GM18526 (cell line): ENCODE results near the gene CERS6.

Experiments
- POLR2A ChIP-seq: IDR thresholded peaks from 3 replicates; pipeline ENCODE4 v1.6.1; 2011; ENCODE audit not compliant: insufficient read length; ENCODE audit errors: extremely low read depth

The CERS6 gene

DNA sequence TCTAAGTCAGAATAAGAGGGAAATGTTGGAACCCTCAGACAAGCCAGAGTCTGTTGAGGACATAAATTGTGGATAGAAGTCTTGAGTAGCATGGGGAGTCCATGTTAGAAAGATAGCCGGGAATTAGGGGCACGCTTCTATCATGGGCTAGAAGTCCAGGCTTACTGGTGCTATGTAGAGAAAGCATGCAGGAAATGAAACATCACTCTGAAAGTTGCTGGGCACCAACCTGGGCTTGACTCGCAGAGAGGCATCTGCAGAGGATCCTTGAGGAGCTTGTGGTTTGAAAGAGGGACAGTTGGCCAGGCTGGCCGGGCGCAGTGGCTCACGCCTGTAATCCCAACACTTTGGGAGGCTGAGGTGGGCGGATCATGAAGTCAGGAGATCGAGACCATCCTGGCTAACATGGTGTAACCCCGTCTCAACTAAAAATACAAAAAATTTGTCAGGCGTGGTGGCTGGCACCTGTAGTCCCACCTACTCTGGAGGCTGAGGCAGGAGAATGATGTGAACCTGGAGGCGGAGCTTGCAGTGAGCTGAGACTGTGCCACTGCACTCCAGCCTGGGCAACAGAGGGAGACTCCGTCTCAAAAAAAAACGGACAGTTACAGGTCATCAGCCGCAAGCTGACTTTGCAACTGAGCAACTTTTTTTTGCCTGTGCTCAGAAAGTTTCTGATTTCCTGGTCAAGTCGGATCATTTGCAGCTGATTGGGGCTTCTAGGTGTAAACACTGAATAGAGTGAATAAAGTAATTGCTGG lies 24.9 kb downstream of the CERS6 start:
- TF ChIP-seq POLR2A: no peak

DNA sequence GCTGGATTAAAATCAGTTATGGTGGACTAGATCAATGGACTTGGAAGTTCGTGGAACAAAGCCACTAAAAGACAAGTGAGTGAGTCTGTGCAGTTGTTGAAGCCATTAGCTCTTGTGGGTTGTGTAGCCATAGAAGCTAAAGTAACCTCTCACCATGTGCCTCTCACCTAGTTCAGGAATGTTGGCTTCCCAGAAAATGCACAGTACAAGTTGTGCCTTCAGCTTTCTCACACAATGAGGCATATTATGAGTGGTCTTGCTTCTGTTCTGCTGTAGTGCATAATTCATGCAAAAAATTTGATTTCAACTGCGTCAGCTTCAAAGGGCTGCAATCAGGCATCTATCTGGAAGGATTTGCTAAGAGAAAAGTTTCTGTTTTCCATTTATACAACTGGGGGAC lies 26.2 kb downstream of the CERS6 start:
- TF ChIP-seq POLR2A: no peak

DNA sequence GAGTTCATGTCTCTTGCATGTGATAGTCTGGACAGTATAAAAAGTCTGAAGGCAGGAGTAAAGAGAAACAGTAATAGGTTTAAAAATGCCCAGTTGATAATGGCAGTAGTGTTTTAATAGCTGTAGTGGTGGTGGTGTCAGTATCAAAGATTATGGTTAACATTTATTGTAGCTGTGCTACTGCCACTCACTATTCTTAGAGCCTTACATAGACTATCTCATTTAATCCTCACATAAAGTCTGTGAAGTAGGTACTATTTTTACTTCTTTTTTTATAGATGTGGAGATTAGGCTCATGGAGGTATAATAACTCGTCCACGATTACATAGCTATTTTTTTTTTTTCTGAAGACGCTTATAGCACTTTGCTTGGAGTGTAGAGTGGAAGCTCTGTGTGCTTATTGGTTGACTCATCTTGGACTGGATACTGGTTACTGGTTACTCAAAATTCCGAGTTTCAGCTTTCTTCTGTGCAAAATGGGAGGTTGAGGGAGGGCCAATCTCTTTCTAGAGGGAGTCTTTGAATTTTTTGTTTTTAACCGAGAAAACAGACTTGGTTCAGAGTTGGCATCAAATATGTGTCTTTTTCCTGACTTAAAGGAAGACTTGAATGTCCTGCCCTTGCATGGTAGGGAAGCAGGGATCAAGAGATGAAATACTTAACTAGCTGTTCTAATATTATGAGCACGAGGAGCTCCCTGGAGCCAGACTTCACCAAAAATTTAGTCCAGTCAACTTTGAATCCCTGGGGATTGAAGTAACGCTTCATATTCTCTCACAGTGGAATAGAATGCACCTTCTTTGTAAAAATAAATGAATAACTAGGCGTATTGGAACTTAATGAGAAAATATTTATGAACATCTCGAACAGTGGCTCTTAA lies 27.1 kb downstream of the CERS6 start:
- no peak for TF ChIP-seq POLR2A

DNA sequence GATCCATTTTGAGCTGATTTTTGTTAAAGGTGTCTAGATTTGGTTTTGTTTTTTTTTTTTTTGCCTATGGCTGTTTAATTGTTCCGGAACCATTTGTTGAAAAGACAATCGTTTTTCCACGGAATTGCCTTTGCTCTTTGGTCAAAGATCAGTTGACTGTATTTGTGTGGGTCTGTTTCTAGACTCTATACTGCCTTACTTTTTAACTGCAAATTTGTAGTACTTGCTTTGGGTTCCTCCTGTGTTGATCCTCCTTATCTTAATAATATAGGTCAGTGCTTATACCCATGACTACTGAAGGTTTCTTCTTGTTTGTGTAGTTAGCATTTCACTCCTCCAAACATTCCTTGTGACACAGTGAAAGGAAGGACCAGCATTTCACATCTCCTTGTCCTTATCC lies 30.4 kb downstream of the CERS6 start:
- TF ChIP-seq POLR2A: no peak

DNA sequence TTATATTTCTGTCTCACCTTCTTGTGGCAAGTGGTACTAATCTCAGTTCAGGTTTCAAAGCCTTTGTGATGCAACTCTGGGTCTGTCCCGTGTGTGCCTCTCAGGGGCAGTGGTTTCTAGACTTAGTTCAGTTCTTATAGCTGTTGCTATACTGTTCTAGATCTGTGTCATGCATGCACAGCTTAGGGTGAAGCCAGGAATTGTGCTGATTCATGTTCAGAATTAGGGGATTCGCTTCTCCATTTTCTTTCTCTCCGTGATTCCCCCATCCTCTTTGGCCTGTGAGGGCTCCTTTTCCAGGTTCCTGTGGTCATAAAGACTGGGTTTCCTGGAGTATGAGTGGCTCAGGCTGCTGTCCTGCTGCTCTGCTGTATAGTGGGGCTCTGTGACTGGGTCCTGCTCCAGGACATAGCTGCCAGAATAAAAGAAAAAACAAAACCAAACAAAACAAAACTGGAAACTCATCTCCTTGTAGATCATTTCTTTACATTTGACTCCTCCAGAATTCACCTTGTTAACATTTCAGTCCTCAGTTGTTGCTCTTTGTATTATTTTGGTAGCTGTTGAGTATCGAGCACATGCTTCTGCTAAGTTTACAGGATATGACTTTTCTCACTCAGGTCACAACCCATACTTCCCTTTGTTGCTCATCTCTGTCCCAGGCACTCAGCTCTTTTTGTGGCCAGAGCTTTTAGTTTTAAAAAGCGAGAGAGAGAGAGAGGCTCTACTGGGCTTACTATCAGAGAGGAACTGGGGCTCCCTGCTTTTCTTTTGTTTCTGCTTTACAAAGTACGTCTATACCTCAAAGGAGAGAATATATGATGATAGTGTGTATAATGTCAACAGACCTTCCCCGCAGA lies 34.2 kb downstream of the CERS6 start:
- TF ChIP-seq POLR2A: no peak

DNA sequence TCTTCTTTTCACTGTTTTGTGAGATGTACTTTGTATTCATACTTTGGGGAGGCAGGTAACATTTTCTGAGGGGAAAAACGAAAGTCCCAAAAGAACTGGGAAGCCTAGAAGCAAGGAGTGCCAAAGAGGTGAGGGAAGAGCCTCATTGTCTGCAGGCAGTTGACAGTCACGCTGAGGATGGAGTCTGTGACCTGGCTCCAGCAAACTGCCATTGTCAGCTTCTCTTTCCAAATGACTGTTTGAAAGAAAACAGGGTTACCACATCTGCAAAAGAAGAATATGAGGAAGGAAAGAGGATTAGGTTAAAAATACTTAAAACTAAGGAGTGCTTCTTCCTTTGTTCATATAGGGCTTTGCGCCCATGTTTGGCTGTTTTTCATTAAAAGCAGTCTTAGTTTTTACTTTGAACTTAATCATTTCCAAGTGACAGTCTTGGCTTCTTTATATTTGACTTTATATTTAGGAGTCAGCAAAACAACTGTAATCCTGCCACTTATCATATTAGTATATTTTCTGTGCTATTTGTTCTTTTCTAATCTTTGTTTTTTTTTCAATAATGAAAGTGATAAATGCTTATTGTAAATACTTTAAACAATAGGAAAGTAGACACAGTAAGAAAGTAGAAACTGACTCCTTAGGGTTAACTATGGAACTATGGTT lies 35.0 kb downstream of the CERS6 start:
- no peak for TF ChIP-seq POLR2A

DNA sequence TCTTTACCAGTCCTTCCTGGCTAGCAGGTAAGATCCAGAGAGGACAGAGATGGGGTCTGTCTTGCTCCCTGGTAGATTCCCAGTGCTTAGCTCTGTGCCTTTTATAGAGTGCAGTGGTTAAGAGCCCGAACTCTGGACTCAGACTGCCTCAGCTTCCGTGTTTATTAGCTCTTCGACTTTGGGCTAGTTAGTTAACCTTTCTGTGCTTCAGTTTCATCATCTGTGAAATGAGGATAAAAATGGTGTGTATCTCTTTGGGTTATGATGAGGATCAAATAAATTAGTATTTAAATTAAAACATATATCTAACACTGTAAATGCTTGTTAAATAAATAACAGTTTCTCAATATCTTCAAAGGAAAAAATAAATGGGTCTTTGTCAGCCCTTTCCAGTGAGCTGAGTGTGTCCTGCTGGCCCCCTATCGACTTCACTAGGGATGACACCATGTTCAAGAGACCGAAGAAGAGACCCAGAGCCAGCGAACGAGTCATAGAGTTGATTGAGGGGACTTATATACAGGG lies 38.2 kb downstream of the CERS6 start:
- no peak for TF ChIP-seq POLR2A

DNA sequence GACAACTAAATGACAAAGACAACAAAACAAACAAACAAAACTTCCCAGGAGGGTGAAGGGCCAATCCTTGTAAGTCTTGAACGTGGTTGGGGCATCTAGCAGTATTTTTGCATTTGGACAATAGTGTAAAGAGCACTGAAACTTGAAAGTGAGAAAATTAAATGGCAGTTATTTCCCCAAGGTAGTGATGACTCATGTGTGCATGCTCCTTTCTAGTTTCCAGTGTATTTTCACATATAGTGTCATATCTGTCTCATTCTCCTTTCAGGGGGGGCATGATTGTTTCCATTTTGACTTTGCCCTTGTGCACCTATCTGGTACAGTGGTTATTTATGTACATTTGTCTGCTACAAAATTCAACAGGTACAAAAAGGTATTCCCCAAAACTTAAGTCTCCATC lies 39.5 kb downstream of the CERS6 start:
- TF ChIP-seq POLR2A: no peak

DNA sequence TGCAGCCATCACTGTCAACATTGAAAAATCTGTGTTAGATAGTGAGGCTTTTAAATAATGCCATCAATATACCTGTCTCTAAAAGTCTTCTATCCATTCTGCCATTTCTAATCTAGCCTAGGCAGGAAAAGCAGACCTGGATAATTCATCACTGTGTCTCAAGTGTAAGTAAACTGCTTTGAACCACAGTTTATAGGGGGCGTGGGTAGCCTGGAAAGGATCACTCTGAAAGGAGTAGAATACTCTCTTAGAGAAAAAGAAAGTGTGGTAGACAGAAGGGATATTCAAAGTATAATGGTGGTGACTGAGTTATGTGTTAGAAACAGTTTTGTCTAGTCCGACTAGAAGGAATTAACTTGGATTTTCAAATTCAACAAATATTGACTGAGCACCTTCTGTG lies 40.8 kb downstream of the CERS6 start:
- TF ChIP-seq POLR2A: no peak

DNA sequence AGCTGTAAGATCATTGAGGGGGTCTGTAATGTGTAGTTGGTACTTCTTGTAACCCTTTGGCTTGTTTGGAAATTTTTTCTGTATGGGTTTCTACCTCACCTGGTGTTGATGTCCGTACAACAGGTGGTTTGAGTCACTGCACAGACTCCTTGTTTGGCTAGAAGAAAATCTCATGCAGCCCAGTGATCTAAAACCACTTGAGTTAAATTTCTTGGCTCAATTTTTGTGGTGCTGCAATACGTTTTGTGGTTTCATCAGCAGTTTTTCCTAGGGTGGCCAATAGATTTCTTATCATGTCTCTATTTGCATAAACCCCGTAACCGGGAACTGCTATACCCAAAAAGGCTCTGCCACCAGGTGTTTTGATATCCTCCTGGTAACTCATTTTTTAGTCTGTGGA lies 43.4 kb downstream of the CERS6 start:
- TF ChIP-seq POLR2A: no peak

DNA sequence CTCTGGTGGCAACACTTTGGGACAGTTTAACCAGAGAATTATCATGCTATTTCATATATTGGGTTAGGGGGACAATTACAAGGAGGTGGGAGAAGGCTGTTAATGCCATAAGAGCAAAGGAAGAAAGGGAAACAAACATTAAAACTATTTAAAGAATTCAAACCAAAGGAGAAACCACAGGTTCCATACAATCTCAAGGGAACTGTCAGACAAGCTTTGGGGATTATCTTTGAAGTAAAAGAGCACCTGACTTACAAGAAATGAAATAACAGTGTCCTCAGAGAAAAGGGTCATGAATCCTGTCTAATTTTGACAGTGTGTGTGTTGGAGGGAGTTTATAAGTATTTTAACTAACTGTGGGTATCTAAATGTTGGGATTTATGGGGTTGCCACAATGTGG lies 44.4 kb downstream of the CERS6 start:
- TF ChIP-seq POLR2A: no peak

DNA sequence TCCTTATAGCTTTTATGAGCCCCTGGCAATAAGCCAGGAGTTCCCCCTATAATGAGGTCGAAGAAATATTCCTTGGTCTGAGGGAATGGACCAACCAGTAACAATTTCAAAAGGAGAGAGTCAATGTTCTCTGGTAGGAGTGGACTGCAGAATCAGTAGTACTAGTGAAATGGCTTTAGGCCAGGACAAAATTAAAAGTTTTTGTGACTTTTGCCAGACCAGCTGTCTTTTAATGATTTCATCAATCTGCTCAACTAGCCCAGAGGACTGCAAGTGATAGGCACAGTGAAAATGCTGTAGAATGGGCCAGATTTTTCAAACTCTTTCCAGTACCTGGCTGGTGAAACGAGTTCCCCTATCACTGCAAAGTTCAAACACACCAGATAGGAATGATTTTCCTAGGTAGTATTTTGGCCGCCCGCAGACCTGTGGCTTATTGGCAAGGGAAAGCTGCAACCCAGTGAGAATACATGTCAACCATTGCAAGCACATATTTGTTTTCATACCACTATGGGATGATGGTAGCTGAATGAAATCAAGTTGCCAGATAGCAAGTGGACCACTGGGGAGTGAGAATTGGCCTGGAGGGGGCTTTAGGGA lies 45.5 kb downstream of the CERS6 start:
- no peak for TF ChIP-seq POLR2A

DNA sequence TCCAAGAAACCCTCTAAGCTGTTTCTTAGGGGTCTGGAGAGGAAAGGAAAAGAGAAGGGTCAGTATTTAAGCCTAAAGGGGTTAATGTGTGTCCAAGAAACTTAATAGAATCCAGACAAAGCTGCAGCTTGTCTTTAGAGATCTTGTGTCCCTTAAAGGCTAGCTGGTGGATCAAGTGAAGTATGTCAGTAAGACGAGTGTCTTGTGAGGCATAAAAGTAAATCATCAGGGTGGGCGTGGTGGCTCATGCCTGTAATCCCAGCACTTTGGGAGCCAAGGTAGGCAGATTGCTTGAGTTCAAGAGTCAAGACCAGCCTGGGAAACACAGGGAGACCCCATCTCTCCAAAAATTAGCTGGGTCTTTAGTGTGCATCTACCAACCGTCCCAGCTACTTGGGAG lies 47.8 kb downstream of the CERS6 start:
- no peak for TF ChIP-seq POLR2A

DNA sequence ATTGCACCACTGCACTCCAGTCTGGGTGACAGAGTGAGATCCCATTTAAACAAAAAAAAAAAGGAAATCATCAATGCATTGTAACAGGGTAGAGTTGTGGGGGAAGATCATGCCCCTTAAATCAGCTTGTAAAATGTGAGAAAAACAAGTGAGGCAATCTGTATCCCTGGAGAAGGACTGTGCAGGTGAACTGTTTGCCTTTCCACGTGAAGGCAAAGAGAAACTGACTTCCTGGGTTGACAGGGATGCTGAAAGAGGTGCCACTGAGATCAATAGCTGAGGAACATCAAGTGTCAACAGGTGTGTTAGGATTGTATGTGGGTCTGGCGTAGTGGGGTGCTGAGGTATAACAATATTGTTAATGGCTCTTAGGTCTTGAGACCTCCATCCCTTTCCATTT lies 48.3 kb downstream of the CERS6 start:
- TF ChIP-seq POLR2A: no peak
